HK-2 (cell line): ENCODE results near the gene DPH1.

Experiments
- DNase-seq: peaks from one replicate; pipeline ENCODE4 v3.0.0-alpha.2; 2018; ENCODE audit not compliant: unreplicated experiment

Gene DPH1

DNA sequence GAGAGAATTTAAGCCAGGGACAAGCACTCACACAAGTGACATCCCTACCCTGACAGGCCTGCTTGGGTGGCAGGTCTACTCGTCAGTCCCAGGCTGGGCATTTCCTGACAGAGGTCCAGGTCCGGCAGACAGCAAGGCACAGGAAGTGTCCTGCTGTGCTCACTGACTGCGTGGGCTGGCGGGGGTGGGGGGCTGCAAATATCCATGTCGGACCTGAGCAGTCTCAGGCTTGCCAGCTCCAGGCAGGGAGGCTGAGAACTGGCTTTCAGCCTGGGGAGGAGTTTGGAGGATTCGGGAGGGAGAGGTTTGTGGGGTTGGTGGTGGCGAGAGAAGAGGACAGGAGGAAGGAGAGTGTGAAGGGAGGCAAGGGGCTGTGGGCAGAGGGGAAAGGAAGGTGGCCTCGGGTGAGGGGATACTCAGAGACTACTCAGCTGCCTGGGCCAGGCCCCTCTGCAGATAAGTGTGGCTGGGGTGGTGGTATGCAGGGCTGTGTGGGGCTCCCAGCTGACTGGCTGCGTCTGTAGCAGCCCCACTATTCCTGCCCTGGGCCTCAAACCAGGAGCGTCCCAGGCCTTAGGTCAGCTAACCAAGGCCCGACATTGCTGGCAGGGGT lies 32.7 kb downstream of the DPH1 start:
- DNase-seq = peak; percentile 53

DNA sequence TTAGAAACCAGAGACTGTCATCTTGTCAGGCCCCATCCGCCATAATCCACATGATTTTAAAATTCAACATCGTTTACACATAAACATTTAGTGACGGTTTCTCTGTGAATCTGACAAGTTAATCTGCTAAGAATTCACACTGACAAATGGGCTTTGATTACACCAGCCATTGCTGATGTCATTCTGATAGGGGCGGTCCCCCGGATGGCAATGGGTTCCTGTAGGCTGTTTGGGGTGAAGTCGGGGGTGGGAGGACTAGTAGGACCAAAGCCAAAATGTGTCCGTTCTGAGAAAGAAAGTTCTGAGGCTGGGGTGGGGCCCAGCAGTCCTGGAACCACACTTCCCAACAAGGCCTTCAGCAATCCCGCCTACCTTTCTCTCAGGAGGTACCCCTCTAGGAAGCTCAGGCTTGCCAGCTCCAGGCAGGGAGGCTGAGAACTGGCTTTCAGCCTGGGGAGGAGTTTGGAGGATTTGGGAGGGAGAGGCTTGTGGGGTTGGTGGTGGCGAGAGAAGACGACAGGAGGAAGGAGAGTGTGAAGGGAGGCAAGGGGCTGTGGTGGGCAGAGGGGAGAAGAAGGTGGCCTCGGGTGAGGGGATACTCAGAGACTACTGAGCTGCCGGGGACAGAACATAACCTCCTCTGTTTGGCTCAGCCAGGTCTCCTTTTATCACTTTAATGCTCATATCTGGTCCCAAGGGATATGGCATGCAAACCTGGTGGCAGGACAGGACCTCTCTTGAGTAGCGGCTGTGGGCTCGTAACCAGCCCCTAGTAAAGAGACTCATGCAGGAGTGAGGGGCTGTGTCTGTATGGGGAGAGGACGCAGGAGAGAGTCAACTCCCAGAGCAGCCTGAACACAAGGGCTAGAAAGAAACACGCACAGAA lies 33.6 kb downstream of the DPH1 start:
- DNase-seq = no peak

DNA sequence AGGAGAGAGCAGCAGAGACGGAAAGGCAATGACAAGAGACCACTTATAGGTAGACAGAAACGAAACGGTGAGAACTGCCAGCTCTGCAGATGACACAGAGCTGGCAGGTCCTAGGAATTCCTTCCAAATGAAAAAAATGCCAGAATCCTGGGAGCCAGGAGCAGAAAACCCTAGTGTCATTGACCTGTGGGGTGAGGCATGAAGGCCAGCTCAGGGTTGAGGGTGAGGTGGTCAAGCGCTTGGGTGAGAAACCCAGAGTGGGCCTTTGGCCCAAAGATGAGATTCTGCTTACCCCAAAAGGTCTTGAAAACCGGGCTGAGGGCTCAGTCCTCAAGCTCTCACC lies 34.2 kb downstream of the DPH1 start:
- DNase-seq = no peak

DNA sequence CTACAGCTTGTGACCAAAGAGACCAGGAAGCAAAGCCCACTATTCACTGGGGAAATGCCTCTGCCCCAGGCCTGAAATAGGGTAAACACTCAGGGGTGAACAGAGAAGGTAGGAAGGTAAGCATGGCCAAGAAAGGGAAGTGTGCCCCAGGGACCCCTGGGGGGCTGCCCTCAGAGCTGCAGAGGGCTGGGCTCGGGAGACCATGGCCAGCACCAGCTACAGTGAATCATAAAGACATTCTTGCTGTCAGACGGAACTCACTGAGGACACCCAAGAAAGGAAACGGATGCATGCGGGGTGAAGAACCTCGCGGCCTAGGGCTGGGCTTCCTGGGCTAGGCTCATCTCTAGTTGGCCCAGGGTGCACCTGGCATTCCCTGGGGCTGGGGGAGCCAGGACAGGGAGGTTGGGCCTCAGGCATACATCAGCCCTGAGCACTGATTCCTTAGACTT lies 34.6 kb downstream of the DPH1 start:
- DNase-seq = no peak

DNA sequence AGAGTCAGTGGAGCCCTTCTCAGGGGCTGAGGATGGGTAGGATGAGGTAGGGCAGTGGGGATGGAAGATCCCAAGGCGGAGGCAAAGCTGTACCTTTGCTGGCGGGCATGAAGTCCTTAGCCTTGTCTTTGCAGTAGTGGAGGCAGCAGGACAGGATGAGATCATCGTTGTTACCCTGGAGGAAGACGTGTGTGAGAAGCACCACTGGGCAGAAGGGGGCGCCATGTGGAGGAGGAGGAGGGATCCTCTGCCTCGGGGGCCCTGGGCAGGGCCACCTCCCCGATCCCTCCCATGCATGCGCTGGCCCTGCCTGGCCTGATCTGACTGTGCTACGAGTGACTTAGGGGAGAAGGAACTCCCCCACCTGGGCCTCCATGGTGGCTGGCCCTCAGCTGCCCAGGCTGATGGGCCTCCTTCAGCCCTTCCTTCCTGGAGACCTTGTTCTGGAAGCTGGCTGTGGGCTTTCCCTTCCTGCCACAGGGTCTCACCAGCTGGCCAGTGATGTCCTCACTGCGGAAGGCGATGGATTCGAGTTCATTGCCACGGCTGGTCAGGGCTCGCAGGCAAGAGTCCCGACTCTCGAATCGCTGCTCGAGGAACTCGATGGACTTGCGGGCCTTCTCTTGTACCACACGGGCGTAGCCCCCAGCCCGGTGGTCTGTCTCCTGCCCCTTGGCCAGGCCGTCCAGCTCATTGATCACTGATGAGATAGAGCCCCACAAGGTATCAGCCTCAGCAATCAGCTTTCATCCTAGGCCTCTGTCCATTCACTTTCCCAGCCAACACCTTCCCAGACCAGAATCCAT lies 35.2 kb downstream of the DPH1 start:
- DNase-seq = no peak

DNA sequence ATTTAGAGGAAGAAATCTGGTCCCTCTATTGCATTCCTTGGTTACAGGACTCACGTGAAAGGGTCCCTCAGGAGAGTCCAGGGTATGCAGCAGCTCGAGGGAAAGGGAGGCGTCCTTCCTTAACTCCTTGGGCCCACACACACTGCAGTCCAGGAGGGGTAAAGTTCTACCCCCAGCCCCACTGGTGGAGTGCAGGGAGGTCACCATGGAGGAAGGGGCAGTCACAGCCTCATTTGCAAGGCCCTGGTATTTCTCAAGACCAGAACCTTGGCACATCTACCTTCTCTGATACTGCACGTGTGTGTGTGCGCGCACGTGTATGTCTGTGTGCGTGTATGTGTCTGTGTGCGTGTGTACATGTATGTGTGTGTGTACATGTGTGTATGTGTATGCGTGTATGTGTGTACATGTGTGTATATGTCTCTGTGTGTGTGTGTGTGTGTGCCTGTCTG lies 36.0 kb downstream of the DPH1 start:
- no peak for DNase-seq

DNA sequence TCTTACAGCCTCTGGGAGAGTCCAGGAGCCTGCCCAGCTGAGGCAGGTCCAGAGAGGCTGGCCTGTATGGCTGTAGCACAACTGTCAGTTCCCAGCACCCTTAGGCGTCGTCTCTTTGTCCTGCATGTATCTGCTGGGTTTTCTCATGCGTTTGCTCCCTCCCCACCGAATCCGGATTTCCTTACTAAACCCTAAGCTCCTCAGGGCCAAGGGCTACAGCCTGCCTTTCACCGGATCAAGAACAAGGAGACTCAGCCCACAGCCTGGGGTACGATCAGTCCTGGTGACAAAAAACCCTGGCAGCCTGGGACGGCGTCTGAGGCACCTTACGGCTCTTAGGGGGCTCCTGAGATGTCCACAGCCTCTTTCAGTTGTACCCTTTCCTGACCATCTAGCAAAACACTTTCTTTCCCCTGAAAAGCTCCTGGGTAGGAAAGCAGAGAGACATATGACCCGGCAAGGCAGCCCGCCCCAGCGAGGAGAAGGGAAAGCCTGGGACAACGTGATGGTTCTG lies 37.2 kb downstream of the DPH1 start:
- no peak for DNase-seq

DNA sequence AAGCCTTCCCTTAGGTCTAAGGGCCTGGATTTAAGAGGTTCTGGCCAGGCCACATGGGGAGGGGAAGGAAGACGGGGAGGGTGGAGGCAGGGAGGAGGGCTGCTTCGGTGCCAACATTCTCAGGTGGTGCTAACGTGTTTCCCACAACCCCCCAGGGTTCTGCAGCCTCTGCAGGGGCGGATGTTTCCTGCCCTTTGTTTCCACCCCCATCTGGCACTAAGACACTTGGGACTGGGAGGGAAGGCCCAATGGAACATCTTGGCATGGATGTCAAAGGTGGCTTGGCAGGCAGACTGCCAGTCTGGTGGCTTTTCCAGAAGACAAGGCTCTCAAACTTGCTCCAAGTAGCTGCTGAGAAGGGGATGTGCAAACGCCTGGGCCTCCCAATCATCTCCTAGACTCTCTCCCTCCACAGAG lies 37.7 kb downstream of the DPH1 start:
- DNase-seq = no peak

DNA sequence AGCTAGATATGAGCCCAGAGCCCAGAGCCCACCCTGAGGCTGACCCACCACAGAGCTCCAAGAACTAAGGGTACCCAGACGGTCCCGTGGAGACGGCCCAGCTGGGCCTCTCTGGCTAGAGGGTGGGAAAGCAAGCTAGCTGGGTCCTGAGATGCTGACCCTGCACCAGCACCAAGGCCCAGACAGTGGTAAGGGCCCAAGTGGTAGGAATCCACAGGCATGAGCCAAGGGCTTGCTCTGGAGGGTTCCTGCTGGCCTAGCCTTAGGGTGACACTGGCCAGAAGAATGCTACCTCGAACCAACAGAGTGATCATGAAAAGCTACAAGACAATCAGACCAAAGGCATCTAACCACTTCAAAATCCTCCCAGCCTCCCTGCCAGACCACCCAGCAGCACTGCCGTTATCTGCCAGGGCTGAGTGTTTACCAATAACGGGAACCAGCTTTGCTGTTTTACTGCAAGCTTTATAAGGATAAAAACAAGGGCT lies 38.1 kb downstream of the DPH1 start:
- DNase-seq = no peak

DNA sequence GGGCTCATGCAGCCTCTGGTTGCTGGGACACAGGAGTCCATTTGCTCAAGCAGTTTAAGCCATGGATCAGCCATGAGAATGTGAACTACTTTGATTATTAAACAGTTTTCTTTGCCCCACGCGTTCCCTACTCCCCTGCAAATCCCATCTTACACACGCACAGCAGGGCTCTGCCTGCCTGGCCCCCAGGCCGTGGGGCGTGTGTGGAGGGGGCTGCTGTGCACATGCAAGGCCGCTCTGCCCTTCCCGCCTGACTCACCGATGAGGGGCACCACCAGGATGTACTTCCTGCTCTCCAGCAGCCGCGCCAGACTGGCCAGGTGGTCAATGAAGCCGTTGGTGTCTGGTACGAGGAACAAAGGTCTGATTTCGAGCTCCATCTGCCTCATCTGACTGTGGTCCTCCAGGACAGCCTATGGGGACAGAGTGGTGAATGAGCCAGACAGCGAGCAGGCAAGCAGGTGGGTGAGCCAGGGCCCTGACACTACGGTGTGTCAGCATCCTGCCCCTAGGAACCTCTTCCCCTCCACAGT lies 38.6 kb downstream of the DPH1 start:
- DNase-seq = no peak

DNA sequence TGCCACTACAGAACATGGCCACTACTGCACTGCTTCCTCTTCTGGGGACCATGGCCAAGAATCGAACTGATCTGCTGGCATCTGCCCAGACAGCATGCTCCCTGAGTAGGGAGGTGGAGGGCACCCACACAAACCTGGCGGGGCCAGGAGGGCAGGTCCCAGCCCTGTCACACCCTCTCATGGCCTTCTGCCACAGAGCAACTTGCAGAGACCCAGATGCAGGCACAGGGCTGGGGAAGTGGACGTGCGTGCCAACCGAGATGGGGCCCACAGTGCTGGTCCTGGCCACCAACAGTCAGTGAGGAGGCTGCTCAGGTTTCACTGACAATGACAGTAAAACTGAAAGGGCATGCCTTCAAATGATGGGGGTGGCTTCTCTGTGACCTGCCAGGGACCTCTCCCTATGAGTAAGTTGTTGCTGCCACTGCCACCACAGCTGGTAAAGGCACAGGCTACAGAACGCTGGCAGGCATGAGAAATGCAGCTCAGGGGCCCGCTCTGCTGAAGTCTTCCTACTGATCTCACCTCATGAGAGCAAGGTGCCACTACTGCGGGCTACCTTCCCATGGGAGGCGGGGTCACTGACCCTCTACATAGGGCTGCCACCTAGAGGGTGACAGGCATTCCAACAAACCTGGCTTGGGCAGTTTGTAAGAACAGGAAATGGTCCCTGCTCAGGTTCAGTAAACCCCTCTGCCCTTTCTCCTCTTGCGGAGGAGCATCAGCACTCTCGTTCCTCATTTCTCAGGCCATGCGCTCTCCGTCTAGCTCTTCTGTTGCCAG lies 40.5 kb downstream of the DPH1 start:
- no peak for DNase-seq

DNA sequence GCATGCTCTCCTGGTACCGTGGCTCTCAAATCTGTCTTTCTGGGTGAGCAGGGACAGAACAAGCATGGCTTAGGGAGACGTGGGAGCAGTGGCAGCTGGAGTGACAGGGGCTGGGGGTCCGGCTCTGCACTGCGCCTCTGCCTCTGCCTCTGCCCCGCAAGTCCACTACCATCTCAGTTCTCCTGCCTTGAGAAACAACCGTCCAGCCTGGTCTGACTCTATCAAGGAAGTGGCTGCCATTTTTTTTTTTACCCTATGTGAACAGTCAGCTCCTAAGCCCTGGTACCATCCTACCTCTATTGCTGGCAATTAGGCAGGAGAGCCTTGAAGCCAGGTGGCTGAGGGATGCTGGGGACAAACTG lies 41.1 kb downstream of the DPH1 start:
- no peak for DNase-seq

DNA sequence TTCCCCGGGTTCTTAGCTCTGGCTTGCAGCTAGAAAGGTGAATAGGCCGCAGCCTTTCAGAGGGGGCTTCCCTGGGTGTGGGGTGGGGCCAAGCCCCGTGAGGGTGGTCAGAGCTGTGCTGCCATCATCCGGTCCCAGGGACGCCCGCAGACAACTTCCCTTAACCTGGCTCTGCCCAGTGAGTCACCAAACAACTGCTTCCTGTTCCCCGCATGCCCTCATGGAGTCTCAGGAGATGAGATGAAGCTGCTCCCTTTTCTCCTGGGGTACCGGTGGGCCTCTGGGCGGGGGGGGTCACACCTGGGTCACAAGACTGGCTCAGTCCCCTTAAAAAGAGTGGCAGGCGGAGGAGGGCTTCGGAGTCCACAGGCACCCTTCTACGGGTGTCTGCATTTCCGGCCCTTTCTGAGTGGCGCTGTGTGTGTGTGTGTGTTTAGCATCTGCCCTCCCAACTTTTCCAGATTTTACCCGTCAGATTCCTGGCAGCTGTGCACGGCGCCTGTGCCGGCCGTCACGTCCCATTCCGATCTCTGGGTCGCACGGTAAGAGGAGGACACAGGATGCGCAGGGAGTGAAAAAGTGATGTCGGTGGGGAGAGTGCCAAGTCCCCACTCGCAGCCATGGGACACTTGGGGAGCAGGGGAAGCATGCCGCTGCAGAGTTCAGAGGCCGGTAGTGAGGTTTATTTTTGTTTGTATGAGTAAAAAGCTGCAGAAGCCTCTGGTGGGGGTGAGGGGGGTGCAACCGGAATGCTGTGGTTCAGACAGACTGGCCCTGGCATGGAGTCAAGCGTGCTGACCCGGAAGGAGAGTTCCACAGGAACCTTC lies 41.7 kb downstream of the DPH1 start:
- no peak for DNase-seq

DNA sequence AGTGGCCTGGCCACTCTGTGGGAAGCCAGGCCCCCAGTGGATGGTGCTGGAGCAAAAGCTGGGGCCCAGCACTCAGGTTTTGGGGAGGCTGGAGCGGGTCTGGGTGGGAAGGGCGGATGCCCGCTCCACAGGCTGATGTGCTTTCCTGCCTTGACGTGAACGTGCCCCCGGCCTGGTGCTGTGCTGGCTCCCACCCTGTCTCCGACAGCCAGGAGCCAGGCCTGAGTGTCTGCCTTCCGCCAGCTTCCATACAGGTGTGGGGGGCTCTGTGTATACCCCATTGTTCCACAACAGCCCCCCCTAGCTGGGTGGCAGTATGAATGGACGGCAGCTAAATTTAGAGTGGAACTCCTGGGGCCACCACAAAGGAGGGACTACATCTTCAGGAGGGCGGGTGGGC lies 45.0 kb downstream of the DPH1 start:
- no peak for DNase-seq

DNA sequence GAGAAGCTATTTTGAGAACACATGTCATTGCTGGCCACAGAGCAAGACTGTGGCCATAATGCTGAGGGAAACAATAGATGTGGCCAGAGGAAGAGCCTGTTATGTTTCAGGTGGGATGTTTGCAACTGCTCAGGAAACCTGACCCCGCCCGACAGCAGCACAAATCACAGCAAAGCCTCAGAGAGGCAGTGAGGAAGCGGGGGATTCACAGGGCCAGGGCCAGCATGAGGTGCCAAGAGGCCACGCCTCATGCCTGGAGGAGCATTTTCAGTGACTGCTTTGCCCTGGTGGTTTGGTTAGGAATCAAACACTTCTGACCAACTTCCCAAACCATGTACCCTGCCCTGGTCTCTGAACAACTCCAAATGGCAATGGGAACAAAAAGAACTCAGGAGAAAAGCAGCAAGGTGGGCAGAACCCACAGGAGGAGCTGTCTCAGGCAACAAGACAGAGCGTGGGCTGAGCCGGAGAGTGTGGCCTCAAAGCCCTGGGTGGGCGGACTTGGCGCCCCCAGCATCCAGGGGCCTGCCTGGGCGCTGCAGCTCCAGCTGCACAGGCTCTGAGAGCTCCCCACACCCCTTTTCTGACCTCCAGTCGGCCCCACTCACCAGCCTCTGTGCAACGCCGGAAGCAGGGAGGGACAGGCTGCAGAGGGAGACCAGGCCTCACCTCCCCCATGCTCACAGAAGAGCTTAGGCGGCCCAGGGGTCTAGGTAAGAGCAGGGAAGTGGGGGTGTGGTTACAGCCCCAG lies 45.6 kb downstream of the DPH1 start:
- no peak for DNase-seq

DNA sequence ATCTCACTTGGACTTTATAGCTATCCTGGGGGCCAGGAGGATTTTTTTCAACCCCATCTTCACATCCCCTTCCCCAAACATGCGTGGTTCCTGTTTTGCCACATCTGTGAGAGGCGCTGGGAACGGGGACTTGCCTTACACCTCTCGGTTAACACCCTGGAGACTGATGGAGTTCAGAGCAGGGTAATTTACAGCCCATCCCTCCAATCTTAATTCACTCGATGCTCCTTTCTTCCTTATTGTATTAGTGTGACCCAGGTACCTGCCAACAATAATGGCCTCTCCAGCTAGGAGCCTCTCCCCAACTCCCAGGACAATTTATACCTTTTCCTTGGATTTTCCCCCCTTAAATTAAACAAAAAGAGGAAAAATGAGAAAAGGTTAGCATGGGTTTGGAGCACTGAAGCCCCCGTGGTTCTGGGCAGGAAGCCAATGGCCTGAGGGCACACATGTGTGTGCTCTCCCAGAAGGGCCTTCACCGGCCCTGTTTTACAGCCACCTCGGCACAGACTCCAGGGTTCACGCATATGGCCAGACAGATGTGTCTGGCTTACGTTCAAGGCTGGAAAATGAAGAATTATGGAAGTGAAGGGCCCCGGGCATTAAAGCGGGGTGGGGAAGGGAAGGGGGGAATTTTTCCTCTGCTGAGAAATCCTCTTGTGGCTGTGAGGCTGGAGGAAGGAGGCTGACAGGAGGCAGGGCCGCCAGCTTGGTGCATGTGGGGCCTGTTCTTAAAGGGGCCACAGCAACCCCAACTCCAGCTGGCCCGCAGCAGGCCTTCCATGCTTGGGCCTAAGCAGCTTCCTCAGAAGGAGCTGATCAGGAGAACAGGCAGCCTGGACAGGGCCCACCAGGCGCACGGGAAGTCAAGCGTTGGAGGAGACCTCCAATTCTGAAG lies 46.4 kb downstream of the DPH1 start:
- no peak for DNase-seq

DNA sequence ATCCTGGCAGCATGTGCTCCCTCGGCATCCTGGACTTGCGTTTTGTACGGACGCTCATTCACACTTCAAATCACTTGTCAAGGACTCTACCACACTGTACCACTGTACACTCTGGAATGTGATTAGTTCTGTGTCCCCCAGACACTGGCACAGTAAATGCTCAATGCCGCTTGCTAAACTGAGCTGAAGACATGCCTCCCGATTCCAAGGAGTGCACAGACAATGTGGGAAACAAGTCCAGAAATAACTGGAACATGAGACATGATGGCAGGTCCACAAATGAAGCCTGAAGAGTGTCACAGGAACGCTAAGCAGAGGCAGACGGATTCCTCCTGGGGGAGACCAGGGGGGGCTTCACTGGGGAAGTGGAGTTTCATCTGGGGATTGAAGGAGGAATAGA lies 47.1 kb downstream of the DPH1 start:
- DNase-seq = no peak

DNA sequence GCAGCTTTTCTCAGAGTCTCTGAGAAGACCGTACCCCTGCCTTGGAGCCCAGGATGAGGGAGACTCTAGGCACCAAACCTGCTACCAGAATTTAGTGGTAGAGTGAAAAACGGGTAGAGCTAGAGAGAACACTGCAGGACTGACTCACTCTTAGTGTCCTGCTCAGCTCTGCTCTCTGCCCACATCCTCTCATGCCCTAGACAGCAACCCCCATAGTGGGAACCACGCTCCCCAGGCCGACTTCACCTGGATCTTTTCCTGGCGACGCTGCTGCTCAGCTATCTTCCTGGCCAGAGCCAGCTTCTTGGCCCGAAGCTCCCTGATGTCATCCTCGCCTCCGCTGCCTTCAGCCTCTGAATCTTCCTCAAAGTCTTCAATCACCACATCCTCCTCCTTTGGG lies 51.6 kb downstream of the DPH1 start:
- no peak for DNase-seq
